H1 (cell line): ENCODE data around the gene BIRC2. TPM values are rescaled to one million over a fixed set of nuclear protein-coding genes. Genes with fewer than 3 reads are reported as not detected.

Experiments used
- CTCF ChIA-PET: fragments of 300-600 bp; sonication (Branson Sonifier 250); formaldehyde crosslinking; loops from one replicate; lab custom pipeline; 2021; ENCODE audit not compliant: partially characterized antibody; lab: Charles Lee
- POLR2A ChIA-PET: fragments of 300-600 bp; sonication (Branson Sonifier 250); formaldehyde crosslinking; loops from one replicate; lab custom pipeline; 2021; ENCODE audit warnings: inconsistent platforms; ENCODE audit not compliant: partially characterized antibody; lab: Charles Lee
- DNase-seq, 2 experiments: peaks; one replicate each; pipeline versions ENCODE4 v3.0.0 to v3.0.0-alpha.2; 2010 to 2022; ENCODE audit warnings: low spot score in 2 of 2, low read depth in 1 of 2, mixed read lengths in 1 of 2
- FAIRE-seq: peaks from 2 replicates; lab custom pipeline; 2011; peaks lifted over from hg19 to GRCh38; lab: Jason Lieb, UNC
- H2AFZ ChIP-seq: 2 replicates; pipeline ENCODE4 v1.8.1; 2012; ENCODE audit warnings: low read length, inconsistent platforms
- H2AK5ac ChIP-seq: 2 replicates; pipeline ENCODE4 v1.6.1; 2013; ENCODE audit warnings: low read depth, low read length
- H2BK120ac ChIP-seq: replicated peaks from 2 replicates; pipeline ENCODE3; 2013; ENCODE audit warnings: low read depth, low read length, inconsistent platforms
- H2BK12ac ChIP-seq: 2 replicates; pipeline ENCODE4 v1.6.1; 2013; ENCODE audit warnings: low read depth, low read length
- H2BK15ac ChIP-seq: 2 replicates; pipeline ENCODE4 v1.6.1; 2013; ENCODE audit warnings: low read length
- H2BK20ac ChIP-seq: 2 replicates; pipeline ENCODE4 v1.6.1; 2013; ENCODE audit warnings: low read length
- H2BK5ac ChIP-seq: 2 replicates; pipeline ENCODE4 v1.6.1; 2013; ENCODE audit warnings: low read depth, low read length
- H3K14ac ChIP-seq: 2 replicates; pipeline ENCODE4 v1.6.1; 2013; ENCODE audit warnings: inconsistent platforms; ENCODE audit not compliant: insufficient read length
- H3K18ac ChIP-seq: 2 replicates; pipeline ENCODE4 v1.6.1; 2013; ENCODE audit warnings: low read length; ENCODE audit errors: extremely low read depth
- H3K23ac ChIP-seq: 2 replicates; pipeline ENCODE4 v1.6.1; 2013; ENCODE audit warnings: inconsistent platforms; ENCODE audit not compliant: insufficient read length
- H3K23me2 ChIP-seq: 2 replicates; pipeline ENCODE4 v1.6.1; 2013; ENCODE audit warnings: low read depth, low read length
- H3K27ac ChIP-seq: 2 replicates; pipeline ENCODE4 v1.6.1; 2011; ENCODE audit warnings: low read depth, low read length, inconsistent platforms
- H3K27me3 ChIP-seq, 4 experiments: replicated peaks in 1 of 4; 1 replicate in 1 of 4; 2 replicates in 3 of 4; pipeline versions ENCODE4 v1.6.1 to v1.8.1; 2011 to 2013; ENCODE audit warnings: low read length in 3 of 4, mild to moderate bottlenecking in 3 of 4, inconsistent platforms in 2 of 4, mixed read lengths in 2 of 4, moderate library complexity in 1 of 4; ENCODE audit not compliant: control insufficient read depth in 3 of 4, insufficient read depth in 3 of 4; ENCODE audit errors: extremely low read depth in 1 of 4
- H3K36me3 ChIP-seq, 4 experiments: 2 replicates each; pipeline versions ENCODE4 v1.6.1 to v1.8.1; 2011 to 2013; ENCODE audit warnings: mild to moderate bottlenecking in 4 of 4, low read length in 3 of 4, moderate library complexity in 2 of 4, control low read depth in 1 of 4, inconsistent platforms in 1 of 4; ENCODE audit not compliant: insufficient read depth in 4 of 4, control insufficient read depth in 2 of 4
- H3K4ac ChIP-seq: replicated peaks from 2 replicates; pipeline ENCODE3; 2013; ENCODE audit warnings: low read length, low read depth, mixed read lengths, inconsistent platforms; ENCODE audit not compliant: insufficient read length
- H3K4me1 ChIP-seq, 4 experiments: replicated peaks in 1 of 4; 1 replicate in 1 of 4; 2 replicates in 3 of 4; pipeline versions ENCODE4 v1.6.1 to v1.8.1; 2011 to 2013; ENCODE audit warnings: low read length in 3 of 4, inconsistent platforms in 2 of 4, mixed read lengths in 1 of 4; ENCODE audit not compliant: insufficient read depth in 4 of 4, control insufficient read depth in 3 of 4
- H3K4me2 ChIP-seq, 2 experiments: 2 replicates each; pipeline versions ENCODE4 v1.6.1 to v1.8.1; 2011 to 2013; ENCODE audit warnings: low read depth in 2 of 2, low read length in 2 of 2, control low read depth in 1 of 2, inconsistent platforms in 1 of 2, mild to moderate bottlenecking in 1 of 2; ENCODE audit not compliant: insufficient read depth in 1 of 2
- H3K4me3 ChIP-seq, 4 experiments: fragments of 200-600, 300-600 bp in 1 of 4; sonication (generic), shearing (Covaris generic), sonication (Bioruptor Twin) in 1 of 4; 2 replicates each; pipeline versions ENCODE4 v1.5.1 to v1.8.1; 2011 to 2016; ENCODE audit warnings: low read length in 4 of 4, low read depth in 3 of 4, control low read depth in 2 of 4, inconsistent platforms in 2 of 4, mild to moderate bottlenecking in 2 of 4, mixed read lengths in 1 of 4, moderate library complexity in 1 of 4; ENCODE audit not compliant: insufficient read depth in 2 of 4; ENCODE audit errors: extremely low read depth in 1 of 4
- H3K56ac ChIP-seq: replicated peaks from 2 replicates; pipeline ENCODE3; 2013; ENCODE audit warnings: low read depth, mild to moderate bottlenecking, mixed read lengths, low read length, inconsistent platforms; ENCODE audit not compliant: insufficient read length
- H3K79me1 ChIP-seq: 2 replicates; pipeline ENCODE4 v1.6.1; 2013; ENCODE audit warnings: low read depth, low read length, control low read depth
- H3K79me2 ChIP-seq, 2 experiments: 2 replicates each; pipeline versions ENCODE4 v1.6.1 to v1.8.1; 2012 to 2013; ENCODE audit warnings: low read length in 2 of 2, mild to moderate bottlenecking in 2 of 2, inconsistent platforms in 1 of 2; ENCODE audit not compliant: insufficient read depth in 2 of 2, control insufficient read depth in 1 of 2
- H3K9ac ChIP-seq, 4 experiments: replicated peaks in 1 of 4; 1 replicate in 1 of 4; 2 replicates in 3 of 4; pipeline versions ENCODE4 v1.6.1 to v1.8.1; 2011 to 2013; ENCODE audit warnings: low read depth in 3 of 4, low read length in 3 of 4, control low read depth in 2 of 4, mild to moderate bottlenecking in 2 of 4, moderate library complexity in 2 of 4, inconsistent platforms in 1 of 4; ENCODE audit errors: extremely low read depth in 1 of 4
- H3K9me3 ChIP-seq, 2 experiments: 2 replicates each; pipeline versions ENCODE4 v1.6.1 to v1.8.1; 2012 to 2013; ENCODE audit warnings: mild to moderate bottlenecking in 2 of 2, moderate library complexity in 2 of 2, control low read depth in 1 of 2, inconsistent platforms in 1 of 2, low read depth in 1 of 2, low read length in 1 of 2, mixed read lengths in 1 of 2; ENCODE audit not compliant: insufficient read depth in 2 of 2
- H4K20me1 ChIP-seq, 2 experiments: replicated peaks in 1 of 2; 2 replicates each; pipeline versions ENCODE3 to v1.8.1; 2011 to 2013; ENCODE audit warnings: inconsistent platforms in 2 of 2, low read length in 2 of 2, mild to moderate bottlenecking in 1 of 2; ENCODE audit not compliant: insufficient read depth in 2 of 2, control insufficient read depth in 1 of 2
- H4K5ac ChIP-seq: 2 replicates; pipeline ENCODE4 v1.6.1; 2013; ENCODE audit warnings: low read length, low read depth, mixed read lengths, inconsistent platforms; ENCODE audit not compliant: insufficient read length
- H4K8ac ChIP-seq: 2 replicates; pipeline ENCODE4 v1.8.0; 2013; ENCODE audit warnings: mild to moderate bottlenecking, moderate library complexity, low read length, inconsistent platforms; ENCODE audit not compliant: insufficient read depth; ENCODE audit errors: extremely low read depth
- H4K91ac ChIP-seq: replicated peaks from 2 replicates; pipeline ENCODE3; 2013; ENCODE audit warnings: low read length, mixed read lengths, inconsistent platforms; ENCODE audit not compliant: insufficient read length
- BACH1 ChIP-seq: IDR thresholded peaks from 2 replicates; pipeline ENCODE4 v1.6.1; 2012; ENCODE audit warnings: low read length, improper control_type of control experiment
- BRCA1 ChIP-seq: IDR thresholded peaks from 2 replicates; pipeline ENCODE4 v1.6.1; 2012; ENCODE audit warnings: low read depth, low read length, improper control_type of control experiment
- CEBPB ChIP-seq: IDR thresholded peaks from 2 replicates; pipeline ENCODE4 v1.6.1; 2012; ENCODE audit warnings: low read depth, low read length
- CTBP2 ChIP-seq: IDR thresholded peaks from 2 replicates; pipeline ENCODE4 v1.7.0; 2011; ENCODE audit warnings: borderline replicate concordance, mild to moderate bottlenecking, moderate library complexity, mixed read lengths, low read length; ENCODE audit not compliant: insufficient read depth, insufficient read length
- EP300 ChIP-seq, 2 experiments: IDR thresholded peaks; 1 replicate in 1 of 2; 2 replicates in 1 of 2; pipeline ENCODE4 v1.6.1; 2011 to 2012; ENCODE audit warnings: low read depth in 2 of 2, low read length in 2 of 2, mild to moderate bottlenecking in 2 of 2, borderline replicate concordance in 1 of 2, inconsistent platforms in 1 of 2, moderate library complexity in 1 of 2
- EZH2 ChIP-seq: fragments of 200-600 bp; sonication (generic); IDR thresholded peaks from 2 replicates; pipeline ENCODE4 v1.7.1; 2012; ENCODE audit warnings: low read depth, mild to moderate bottlenecking, moderate library complexity, low read length, inconsistent platforms; ENCODE audit not compliant: severe bottlenecking
- JUN ChIP-seq: IDR thresholded peaks from 2 replicates; pipeline ENCODE4 v1.6.1; 2011; ENCODE audit warnings: low read depth, mild to moderate bottlenecking, improper control_type of control experiment, low read length
- JUND ChIP-seq: IDR thresholded peaks from 2 replicates; pipeline ENCODE4 v1.6.1; 2011; ENCODE audit warnings: mild to moderate bottlenecking, improper control_type of control experiment, low read length
- RXRA ChIP-seq: IDR thresholded peaks from 2 replicates; pipeline ENCODE4 v1.6.1; 2011; ENCODE audit warnings: low read depth, mild to moderate bottlenecking, low read length, moderate library complexity; ENCODE audit not compliant: insufficient read depth
- SAP30 ChIP-seq: fragments of 300-600 bp; sonication (generic); IDR thresholded peaks from 2 replicates; pipeline ENCODE4 v1.7.1; 2012; ENCODE audit warnings: low read length, moderate library complexity, mild to moderate bottlenecking, inconsistent platforms; ENCODE audit not compliant: insufficient read depth, insufficient replicate concordance
- TAF7 ChIP-seq: optimal IDR thresholded peaks from 2 replicates; pipeline ENCODE3; 2011; ENCODE audit warnings: low read depth, mild to moderate bottlenecking, inconsistent platforms, low read length, moderate library complexity, borderline replicate concordance
- ZNF274 ChIP-seq: IDR thresholded peaks from 2 replicates; pipeline ENCODE4 v1.7.0; 2012; ENCODE audit warnings: low read length, borderline replicate concordance; ENCODE audit errors: extremely low read depth
- WGBS, 2 experiments: shearing (Covaris generic) in 1 of 2; methylation state at CpG; one replicate each; pipeline versions ENCODE4 v1.1.6 to v1.1.7; 2013 to 2015; ENCODE audit warnings: low lambda C conversion rate in 2 of 2, mixed read lengths in 2 of 2, inconsistent platforms in 1 of 2, low coverage in 1 of 2, missing lambda C conversion rate in 1 of 2; ENCODE audit not compliant: insufficient replicate concordance in 2 of 2, insufficient coverage in 1 of 2, insufficient read length in 1 of 2; ENCODE audit errors: extremely low coverage in 1 of 2, missing lambda C conversion rate in 1 of 2; 5-methylcytosine and 5-hydroxymethylcytosine counted together
- polyA plus RNA-seq, 7 experiments: library from polyadenylated mRNA; depleted of rRNA in 3 of 7; stranded (reverse) in 5 of 7; unstranded in 2 of 7; fragments of >200 nt in 5 of 7; fragments of 200-250 nt in 2 of 7; gene quantifications; 1 replicate in 5 of 7; 2 replicates in 1 of 7; 4 replicates in 1 of 7; pipeline versions ENCODE4 v1.2.1 to v1.2.3, GENCODE V29; 2011 to 2013; ENCODE audit warnings: missing spikeins in 2 of 7, mixed read lengths in 2 of 7
- total RNA-seq: library from RNA; stranded (reverse); fragmentation: NEBNext Ultra II Directional; extraction: Animal tissue kit (Norgen Biotek cat#: 25700); gene quantifications from 2 replicates; pipeline ENCODE4 v1.2.1, GENCODE V29; 2021

BIRC2 gene
- total and polyA plus RNA-seq, 2 of the 8 experiments (the other 6 are each of a cell fraction or from before 2014, with no cell fraction given) = 18.4 to 24.7 TPM

- Histone ChIP-seq H3K56ac (no peak overlapping the region), H3K27me3 (no peaks in the 10 kb centered on the region), H4K20me1 (no peaks in the 10 kb centered on the region), H3K79me1 (no peaks in the 10 kb centered on the region), H2BK12ac (no peak overlapping the region), H2BK15ac (no peak overlapping the region), H3K4ac (no peak overlapping the region), H3K4me2 (no peak overlapping the region), H4K8ac (no peak overlapping the region), H3K4me1 (no peaks in the 10 kb centered on the region), H3K36me3 (peaks cover 0 to 17% (median 3%) of the 10 kb centered on the region in 4 experiments; a peak in 5 of 8 replicates), H3K9me3 (no peaks in the 10 kb centered on the region), H4K5ac (no peak overlapping the region), H3K79me2 (no peaks in the 10 kb centered on the region), H2AK5ac (no peak overlapping the region), H2BK20ac (no peak overlapping the region), H3K18ac (no peak overlapping the region), H3K9ac (no peak overlapping the region), H2BK5ac (no peak overlapping the region), H3K23ac (no peak overlapping the region), H3K14ac (no peak overlapping the region), H3K4me3 (no peak overlapping the region), H3K23me2 (no peaks in the 10 kb centered on the region), H3K27ac (no peak overlapping the region), H4K91ac (no peak overlapping the region), H2AFZ (no peak overlapping the region), H2BK120ac (no peak overlapping the region)
- FAIRE-seq (no peak), DNase-seq (no peak)
- ChIA-PET CTCF (interaction anchor here (0.9 to 1.8 kb wide), 6 partner anchors 10 to 216 kb away, joined by 3 to 6 read pairs (median 4); no protein-coding TSS in a partner anchor), POLR2A (no interaction called here)
- 86% methylated on average over 4 of the region's 4 CpGs; no CpG with 5 or more reads in 1 of the 2 experiments for WGBS, 2 experiments
- TF ChIP-seq RXRA (no peak), SAP30 (no peak), EZH2 (no peak), JUN (no peak), CTBP2 (no peak), CEBPB (no peak), BACH1 (no peak), EP300 (IDR thresholded peaks at IDR 0.05; ENCODE audit: borderline replicate concordance in 1 of 2, low read depth in 2 of 2, low read length in 2 of 2) (no peak), ZNF274 (no peak), JUND (no peak), TAF7 (no peak), BRCA1 (no peak)
These were observed 49.9 kb downstream of the BIRC2 start for GRCh38 chr11:102396708-102397563.
